Measurements from ENCODE around the gene ABHD17B.
"Not testable (repeated sequence)": the region's sequence is repeated elsewhere in the genome, so short reads cannot be mapped to it uniquely, and the experiment has no call there.

Gene ABHD17B

GRCh38 chr9:71911061-71911907 lies at the start of gene ABHD17B, which contains the start of gene C9orf85:
Gene ABHD17B (minus strand): TSS chr9:71911193. CDS start chr9:71875080, 36,113 bp downstream.
Gene C9orf85 (plus strand): TSS chr9:71911639. CDS start chr9:71911735, 96 bp downstream.
- DNase-seq (ENCODE audit: low read depth), result peak; percentile 79

GRCh38 chr9:71955300-71955915 lies 44.4 kb upstream of the ABHD17B start:
- DNase-seq (ENCODE audit: low read depth), result no peak

- DNase-seq (ENCODE audit: low read depth), result not testable (repeated sequence)
Measured at GRCh38 chr9:71954652-71955051, 43.7 kb upstream of the ABHD17B start.

GRCh38 chr9:71944754-71945375 lies 33.9 kb upstream of the ABHD17B start:
- no peak for DNase-seq (ENCODE audit: low read depth)

GRCh38 chr9:71941998-71942567 lies 31.1 kb upstream of the ABHD17B start:
- no peak for DNase-seq (ENCODE audit: low read depth)

- DNase-seq (ENCODE audit: low read depth), result no peak
Measured at GRCh38 chr9:71941060-71941568, 30.1 kb upstream of the ABHD17B start.

GRCh38 chr9:71937898-71938297 lies 26.9 kb upstream of the ABHD17B start:
- no peak for DNase-seq (ENCODE audit: low read depth)

GRCh38 chr9:71937070-71937625 lies 26.2 kb upstream of the ABHD17B start:
- DNase-seq (ENCODE audit: low read depth), result no peak

GRCh38 chr9:71936066-71936465 lies 25.1 kb upstream of the ABHD17B start:
- no peak for DNase-seq (ENCODE audit: low read depth)

- no peak for DNase-seq (ENCODE audit: low read depth)
Measured at GRCh38 chr9:71931166-71931565, 20.2 kb upstream of the ABHD17B start.

GRCh38 chr9:71929791-71930440 lies 18.9 kb upstream of the ABHD17B start:
- no peak for DNase-seq (ENCODE audit: low read depth)

GRCh38 chr9:71929223-71929622 lies 18.2 kb upstream of the ABHD17B start:
- DNase-seq (ENCODE audit: low read depth), result no peak

- no peak for DNase-seq (ENCODE audit: low read depth)
Measured at GRCh38 chr9:71928806-71929205, 17.8 kb upstream of the ABHD17B start.

GRCh38 chr9:71928376-71928775 lies 17.4 kb upstream of the ABHD17B start:
- DNase-seq (ENCODE audit: low read depth), result no peak

- DNase-seq (ENCODE audit: low read depth), result no peak
Measured at GRCh38 chr9:71925834-71926233, 14.8 kb upstream of the ABHD17B start.

- DNase-seq (ENCODE audit: low read depth), result no peak
Measured at GRCh38 chr9:71924576-71924975, 13.6 kb upstream of the ABHD17B start.

GRCh38 chr9:71921190-71921814 lies 10.3 kb upstream of the ABHD17B start:
- DNase-seq (ENCODE audit: low read depth), result no peak

GRCh38 chr9:71920456-71921189 lies 9.6 kb upstream of the ABHD17B start:
- no peak for DNase-seq (ENCODE audit: low read depth)

GRCh38 chr9:71918419-71918818 lies 7.4 kb upstream of the ABHD17B start:
- DNase-seq (ENCODE audit: low read depth), result no peak

GRCh38 chr9:71916834-71917534 lies 6.0 kb upstream of the ABHD17B start:
- DNase-seq (ENCODE audit: low read depth), result no peak
